Measurements from ENCODE around the gene TTC28. TPM values are rescaled to one million over a fixed set of nuclear protein-coding genes. Genes with fewer than 3 reads are reported as not detected.

Gene TTC28
- total RNA-seq, 1 experiment from 2014 or later, result 0.12 TPM

DNA sequence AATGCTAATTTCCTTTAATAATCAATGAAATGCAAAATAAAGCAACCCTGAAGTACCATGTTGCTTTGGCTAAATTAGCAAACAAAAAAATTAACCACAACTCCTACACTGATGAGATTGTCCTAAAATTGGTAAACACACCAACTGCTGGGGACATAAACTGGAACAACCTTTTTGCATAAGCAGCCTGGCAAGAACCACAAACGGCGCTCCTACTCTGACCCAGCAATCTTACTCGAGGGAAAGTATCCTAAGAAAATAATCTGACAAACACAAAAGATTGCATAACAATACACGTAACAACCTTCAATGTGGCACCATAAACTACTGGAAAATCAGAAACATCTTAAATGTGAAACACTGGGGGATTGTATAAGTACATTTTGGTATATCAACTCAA is 570.8 kb downstream of the TTC28 start:
- Histone ChIP-seq H3K4me3 (replicated peaks in 1 of 2; ENCODE audit: low read depth in 1 of 2, low read length in 2 of 2) (no peak overlapping the region), H3K9me3 (ENCODE audit: control insufficient read depth in 1 of 2, insufficient read depth in 1 of 2, low read depth in 1 of 2, low read length in 2 of 2) (no peaks in the 10 kb centered on the region), H3K9ac (ENCODE audit: low read length) (no peak overlapping the region), H3K4me1 (ENCODE audit: control insufficient read depth in 1 of 2, insufficient read depth in 2 of 2, low read length in 2 of 2) (peaks cover 5 to 6% of the 10 kb centered on the region in 2 experiments; a peak in 1 of 4 replicates), H3K9me2 (ENCODE audit: insufficient read depth) (no peaks in the 10 kb centered on the region), H3K36me3 (ENCODE audit: control insufficient read depth in 1 of 2, insufficient read depth in 2 of 2, low read length in 2 of 2) (no peaks in the 10 kb centered on the region), H3K27me3 (ENCODE audit: insufficient read depth, low read length) (peaks cover 33% of the 10 kb centered on the region), H3K4me2 (ENCODE audit: low read length) (no peak overlapping the region), H4K20me1 (ENCODE audit: insufficient read depth) (no peaks in the 10 kb centered on the region), H3K27ac (ENCODE audit: low read depth, low read length) (no peak overlapping the region), H3K79me2 (ENCODE audit: insufficient read depth, low read length) (no peaks in the 10 kb centered on the region), H2AFZ (ENCODE audit: low read depth, low read length, poor library complexity, severe bottlenecking) (no peak overlapping the region)
- ChIA-PET CTCF (interaction anchor here (0.6 kb wide), 1 partner anchor 726 kb away, joined by 3 read pairs; no protein-coding TSS in a partner anchor), RAD21 (ENCODE audit: low non-redundant PET in 1 of 2, low total read pairs in 2 of 2, uncharacterized antibody in 2 of 2, unreplicated experiment in 2 of 2) (no interaction called here), POLR2A (no interaction called here)
- no TSS peak for BruUV-seq (replicated peaks)
- intact Hi-C loops (cut with micrococcal nuclease), result no loop called here
- DNase-seq (ENCODE audit: low read depth, low spot score), result no peak
- TF ChIP-seq ZFX (IDR thresholded peaks at IDR 0.05) (no peak), FOSL1 (IDR thresholded peaks at IDR 0.05; ENCODE audit: low read depth) (no peak), JUND (IDR thresholded peaks at IDR 0.05) (no peak), SP1 (IDR thresholded peaks at IDR 0.05; ENCODE audit: low read depth) (no peak), EZH2phosphoT487 (IDR thresholded peaks at IDR 0.05; ENCODE audit: borderline replicate concordance) (no peak), YY1 (IDR thresholded peaks at IDR 0.05; ENCODE audit: extremely low read depth, insufficient replicate concordance, low read depth, low read length) (no peak), POLR2A (IDR thresholded peaks at IDR 0.05; ENCODE audit: borderline replicate concordance, extremely low read depth, insufficient read depth, insufficient read length) (no peak), SRF (IDR thresholded peaks at IDR 0.05; ENCODE audit: low read depth) (no peak), POLR2AphosphoS5 (IDR thresholded peaks at IDR 0.05; ENCODE audit: low read depth, low read length) (no peak), CEBPB (IDR thresholded peaks at IDR 0.05; ENCODE audit: low read depth) (no peak), ZNF274 (IDR thresholded peaks at IDR 0.05; ENCODE audit: low read depth, low read length) (no peak), CBX3 (IDR thresholded peaks at IDR 0.05; ENCODE audit: low read depth) (no peak), EGR1 (IDR thresholded peaks at IDR 0.05; ENCODE audit: low read depth) (no peak), SIN3A (IDR thresholded peaks at IDR 0.05; ENCODE audit: low read depth) (no peak), TCF7L2 (IDR thresholded peaks at IDR 0.05; ENCODE audit: borderline replicate concordance, extremely low read depth, insufficient read depth, insufficient read length) (no peak)
- TF ChIP-seq, protein P1, sequence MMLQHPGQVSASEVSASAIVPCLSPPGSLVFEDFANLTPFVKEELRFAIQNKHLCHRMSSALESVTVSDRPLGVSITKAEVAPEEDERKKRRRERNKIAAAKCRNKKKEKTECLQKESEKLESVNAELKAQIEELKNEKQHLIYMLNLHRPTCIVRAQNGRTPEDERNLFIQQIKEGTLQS (IDR thresholded peaks at IDR 0.05), result no peak
- TF ChIP-seq, protein P2, sequence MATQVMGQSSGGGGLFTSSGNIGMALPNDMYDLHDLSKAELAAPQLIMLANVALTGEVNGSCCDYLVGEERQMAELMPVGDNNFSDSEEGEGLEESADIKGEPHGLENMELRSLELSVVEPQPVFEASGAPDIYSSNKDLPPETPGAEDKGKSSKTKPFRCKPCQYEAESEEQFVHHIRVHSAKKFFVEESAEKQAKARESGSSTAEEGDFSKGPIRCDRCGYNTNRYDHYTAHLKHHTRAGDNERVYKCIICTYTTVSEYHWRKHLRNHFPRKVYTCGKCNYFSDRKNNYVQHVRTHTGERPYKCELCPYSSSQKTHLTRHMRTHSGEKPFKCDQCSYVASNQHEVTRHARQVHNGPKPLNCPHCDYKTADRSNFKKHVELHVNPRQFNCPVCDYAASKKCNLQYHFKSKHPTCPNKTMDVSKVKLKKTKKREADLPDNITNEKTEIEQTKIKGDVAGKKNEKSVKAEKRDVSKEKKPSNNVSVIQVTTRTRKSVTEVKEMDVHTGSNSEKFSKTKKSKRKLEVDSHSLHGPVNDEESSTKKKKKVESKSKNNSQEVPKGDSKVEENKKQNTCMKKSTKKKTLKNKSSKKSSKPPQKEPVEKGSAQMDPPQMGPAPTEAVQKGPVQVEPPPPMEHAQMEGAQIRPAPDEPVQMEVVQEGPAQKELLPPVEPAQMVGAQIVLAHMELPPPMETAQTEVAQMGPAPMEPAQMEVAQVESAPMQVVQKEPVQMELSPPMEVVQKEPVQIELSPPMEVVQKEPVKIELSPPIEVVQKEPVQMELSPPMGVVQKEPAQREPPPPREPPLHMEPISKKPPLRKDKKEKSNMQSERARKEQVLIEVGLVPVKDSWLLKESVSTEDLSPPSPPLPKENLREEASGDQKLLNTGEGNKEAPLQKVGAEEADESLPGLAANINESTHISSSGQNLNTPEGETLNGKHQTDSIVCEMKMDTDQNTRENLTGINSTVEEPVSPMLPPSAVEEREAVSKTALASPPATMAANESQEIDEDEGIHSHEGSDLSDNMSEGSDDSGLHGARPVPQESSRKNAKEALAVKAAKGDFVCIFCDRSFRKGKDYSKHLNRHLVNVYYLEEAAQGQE (IDR thresholded peaks at IDR 0.05; ENCODE audit: low read depth), result no peak
- TF ChIP-seq, protein P3, sequence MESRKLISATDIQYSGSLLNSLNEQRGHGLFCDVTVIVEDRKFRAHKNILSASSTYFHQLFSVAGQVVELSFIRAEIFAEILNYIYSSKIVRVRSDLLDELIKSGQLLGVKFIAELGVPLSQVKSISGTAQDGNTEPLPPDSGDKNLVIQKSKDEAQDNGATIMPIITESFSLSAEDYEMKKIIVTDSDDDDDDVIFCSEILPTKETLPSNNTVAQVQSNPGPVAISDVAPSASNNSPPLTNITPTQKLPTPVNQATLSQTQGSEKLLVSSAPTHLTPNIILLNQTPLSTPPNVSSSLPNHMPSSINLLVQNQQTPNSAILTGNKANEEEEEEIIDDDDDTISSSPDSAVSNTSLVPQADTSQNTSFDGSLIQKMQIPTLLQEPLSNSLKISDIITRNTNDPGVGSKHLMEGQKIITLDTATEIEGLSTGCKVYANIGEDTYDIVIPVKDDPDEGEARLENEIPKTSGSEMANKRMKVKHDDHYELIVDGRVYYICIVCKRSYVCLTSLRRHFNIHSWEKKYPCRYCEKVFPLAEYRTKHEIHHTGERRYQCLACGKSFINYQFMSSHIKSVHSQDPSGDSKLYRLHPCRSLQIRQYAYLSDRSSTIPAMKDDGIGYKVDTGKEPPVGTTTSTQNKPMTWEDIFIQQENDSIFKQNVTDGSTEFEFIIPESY (IDR thresholded peaks at IDR 0.05; ENCODE audit: extremely low read depth, insufficient replicate concordance, low read length), result no peak
- TF ChIP-seq, protein P4, sequence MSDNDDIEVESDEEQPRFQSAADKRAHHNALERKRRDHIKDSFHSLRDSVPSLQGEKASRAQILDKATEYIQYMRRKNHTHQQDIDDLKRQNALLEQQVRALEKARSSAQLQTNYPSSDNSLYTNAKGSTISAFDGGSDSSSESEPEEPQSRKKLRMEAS (IDR thresholded peaks at IDR 0.05), result no peak
- ATAC-seq, result no peak
